Epithelial cell of prostate (primary cell): ENCODE data around the gene MRAP2.

Experiments
- DNase-seq: peaks from one replicate; pipeline ENCODE4 v3.0.0-alpha.2; 2011; ENCODE audit warnings: low read depth, low spot score
- H3K27ac ChIP-seq: fragments of 450-650 bp; 2 replicates; pipeline ENCODE4 v1.5.1; 2017; ENCODE audit warnings: mild to moderate bottlenecking

Gene MRAP2

GRCh38 chr6:84033523-84034451, at the start of gene MRAP2:
Gene MRAP2 (plus strand): TSS chr6:84033772. CDS start chr6:84055319, 21,547 bp downstream.
- no peak for DNase-seq
- no peak within 1 kb of the TSS for H3K27ac ChIP-seq

- DNase-seq = no peak
- no peak overlapping the region for H3K27ac ChIP-seq
Measured at GRCh38 chr6:83984411-83984810, 49.2 kb upstream of the MRAP2 start.

GRCh38 chr6:83985308-83985713, 48.3 kb upstream of the MRAP2 start:
- DNase-seq = no peak
- no peak overlapping the region for H3K27ac ChIP-seq

- no peak for DNase-seq
Measured at GRCh38 chr6:83985715-83986114, 47.9 kb upstream of the MRAP2 start.

GRCh38 chr6:83998021-83998584, 35.5 kb upstream of the MRAP2 start:
- no peak for DNase-seq
- no peak overlapping the region for H3K27ac ChIP-seq

More at GRCh38 chr6:83985715-83986114, 47.9 kb upstream of the MRAP2 start:
- H3K27ac ChIP-seq = no peak overlapping the region

- H3K27ac ChIP-seq = no peak overlapping the region
- no peak for DNase-seq
Measured at GRCh38 chr6:84001119-84001518, 32.5 kb upstream of the MRAP2 start.

- DNase-seq = no peak
- no peak overlapping the region for H3K27ac ChIP-seq
Measured at GRCh38 chr6:84002226-84002625, 31.3 kb upstream of the MRAP2 start.

- H3K27ac ChIP-seq = no peak overlapping the region
- DNase-seq = no peak
Measured at GRCh38 chr6:84003131-84003530, 30.4 kb upstream of the MRAP2 start.

GRCh38 chr6:84003654-84004053, 29.9 kb upstream of the MRAP2 start:
- DNase-seq = no peak
- H3K27ac ChIP-seq = no peak overlapping the region

GRCh38 chr6:84007871-84008270, 25.7 kb upstream of the MRAP2 start:
- no peak overlapping the region for H3K27ac ChIP-seq
- DNase-seq = no peak

- DNase-seq = no peak
- H3K27ac ChIP-seq = no peak overlapping the region
Measured at GRCh38 chr6:84013354-84013753, 20.2 kb upstream of the MRAP2 start.

GRCh38 chr6:84013931-84014330, 19.6 kb upstream of the MRAP2 start:
- H3K27ac ChIP-seq = no peak overlapping the region

GRCh38 chr6:84016029-84016428, 17.5 kb upstream of the MRAP2 start:
- DNase-seq = no peak
- H3K27ac ChIP-seq = no peak overlapping the region

More at GRCh38 chr6:84013931-84014330, 19.6 kb upstream of the MRAP2 start:
- DNase-seq = no peak

GRCh38 chr6:84017709-84018452, 15.7 kb upstream of the MRAP2 start:
- H3K27ac ChIP-seq = no peak overlapping the region
- DNase-seq = no peak

GRCh38 chr6:84018453-84019061, 15.0 kb upstream of the MRAP2 start:
- DNase-seq = no peak
- no peak overlapping the region for H3K27ac ChIP-seq

- no peak for DNase-seq
- no peak overlapping the region for H3K27ac ChIP-seq
Measured at GRCh38 chr6:84019141-84019841, 14.3 kb upstream of the MRAP2 start.

- no peak for DNase-seq
- no peak overlapping the region for H3K27ac ChIP-seq
Measured at GRCh38 chr6:84019842-84020211, 13.7 kb upstream of the MRAP2 start.

- DNase-seq = no peak
- H3K27ac ChIP-seq = no peak overlapping the region
Measured at GRCh38 chr6:84021625-84022024, 11.9 kb upstream of the MRAP2 start.

GRCh38 chr6:84026721-84027164, 6.8 kb upstream of the MRAP2 start:
- H3K27ac ChIP-seq = peak overlapping the region; percentile 30
- no peak for DNase-seq
